Naive thymus-derived CD4-positive, alpha-beta T cell (primary cell): Measurements from ENCODE around the gene ALAS1. TPM values are rescaled to one million over a fixed set of nuclear protein-coding genes. Genes with fewer than 3 reads are reported as not detected.
A peak's percentile ranks its signal among the peaks of the same experiment; 100 is the strongest.

ENCODE experiments used
- ATAC-seq: fragments of 150-1000 bp; cut with Tn5 transposase; 2 replicates; pipeline ENCODE4 v1.10.0; 2021; ENCODE audit warnings: mild to moderate bottlenecking, moderate library complexity
- CTCF ChIA-PET: fragments of 350-600 bp; sonication (Branson Sonifier 250); formaldehyde crosslinking; loops from one replicate; lab custom pipeline; 2021; ENCODE audit warnings: antibody characterized with exemption; lab: Charles Lee
- POLR2A ChIA-PET: fragments of 350-600 bp; sonication (Branson Sonifier 250); formaldehyde crosslinking; loops from one replicate; lab custom pipeline; 2021; ENCODE audit warnings: antibody characterized with exemption, inconsistent platforms; lab: Charles Lee
- DNase-seq, 9 donors: peaks; one replicate each; pipeline versions ENCODE4 v3.0.0 to v3.0.0-alpha.2; 2020 to 2022; ENCODE audit warnings: mixed read lengths in 1 of 9
- H3K27ac ChIP-seq: one replicate; pipeline ENCODE4 v1.7.0; 2013; ENCODE audit warnings: mild to moderate bottlenecking, low read depth, low read length, moderate library complexity
- H3K27me3 ChIP-seq, 2 donors: one replicate each; pipeline ENCODE4 v1.7.0; 2013; ENCODE audit warnings: low read length in 2 of 2, mild to moderate bottlenecking in 2 of 2, moderate library complexity in 2 of 2; ENCODE audit not compliant: control insufficient read depth in 2 of 2, insufficient read depth in 2 of 2
- H3K36me3 ChIP-seq, 3 experiments: 1 replicate in 2 of 3; 2 replicates in 1 of 3; pipeline ENCODE4 v1.7.0; 2013; ENCODE audit warnings: low read length in 3 of 3, mild to moderate bottlenecking in 3 of 3, moderate library complexity in 1 of 3; ENCODE audit not compliant: insufficient read depth in 3 of 3, control insufficient read depth in 2 of 3
- H3K4me1 ChIP-seq, 2 donors: one replicate each; pipeline ENCODE4 v1.7.0; 2013; ENCODE audit warnings: low read length in 2 of 2, mild to moderate bottlenecking in 2 of 2, moderate library complexity in 1 of 2; ENCODE audit not compliant: control insufficient read depth in 2 of 2, insufficient read depth in 2 of 2
- H3K4me3 ChIP-seq: 2 replicates; pipeline ENCODE4 v1.7.0; 2013; ENCODE audit warnings: mild to moderate bottlenecking, low read length
- H3K9me3 ChIP-seq, 3 experiments: 1 replicate in 2 of 3; 2 replicates in 1 of 3; pipeline ENCODE4 v1.7.0; 2013; ENCODE audit warnings: low read length in 3 of 3; ENCODE audit not compliant: control insufficient read depth in 2 of 3
- H3K27ac Mint-ChIP-seq, 9 donors: one replicate each; pipeline ENCODE4 v1.8.0; 2020 to 2022; ENCODE audit warnings: mixed read lengths in 9 of 9, mild to moderate bottlenecking in 8 of 9, moderate library complexity in 5 of 9, inconsistent platforms in 2 of 9
- H3K27me3 Mint-ChIP-seq, 5 donors: one replicate each; pipeline ENCODE4 v1.8.0; 2021 to 2022; ENCODE audit warnings: mixed read lengths in 5 of 5, mild to moderate bottlenecking in 1 of 5
- H3K36me3 Mint-ChIP-seq, 5 donors: one replicate each; pipeline ENCODE4 v1.8.0; 2020 to 2022; ENCODE audit warnings: mixed read lengths in 5 of 5, mild to moderate bottlenecking in 3 of 5, inconsistent platforms in 1 of 5
- H3K4me1 Mint-ChIP-seq, 7 donors: one replicate each; pipeline ENCODE4 v1.8.0; 2020 to 2022; ENCODE audit warnings: mixed read lengths in 7 of 7, mild to moderate bottlenecking in 3 of 7, inconsistent platforms in 1 of 7
- H3K4me3 Mint-ChIP-seq, 10 donors: one replicate each; pipeline ENCODE4 v1.8.0; 2020 to 2022; ENCODE audit warnings: mild to moderate bottlenecking in 10 of 10, mixed read lengths in 10 of 10, moderate library complexity in 6 of 10, inconsistent platforms in 2 of 10
- H3K9me3 Mint-ChIP-seq, 11 donors: one replicate each; pipeline ENCODE4 v1.8.0; 2020 to 2022; ENCODE audit warnings: mixed read lengths in 11 of 11, mild to moderate bottlenecking in 4 of 11, inconsistent platforms in 1 of 11, moderate library complexity in 1 of 11
- intact Hi-C, 2 donors: fragments of 100-400 bp; cut with micrococcal nuclease; formaldehyde crosslinking; loops; one replicate each; pipeline ENCODE4 v1.15.1; 2023
- polyA plus RNA-seq, 2 donors: library from polyadenylated mRNA; unstranded; fragments of 300-500 nt; fragmentation: Illumina TruSeq; gene quantifications; one replicate each; pipeline ENCODE4 v1.2.3, GENCODE V29; 2021
- total RNA-seq, 6 experiments: library from RNA in 5 of 6; stranded (reverse) in 5 of 6; gene quantifications; 1 replicate in 5 of 6; 2 replicates in 1 of 6; pipeline ENCODE4 v1.2.3 and lab custom pipeline; 2021 to 2026

The ALAS1 gene
- total and polyA plus RNA-seq, 7 experiments from 2014 or later, result 12.6 to 74.3 (median 27.4) TPM

DNA sequence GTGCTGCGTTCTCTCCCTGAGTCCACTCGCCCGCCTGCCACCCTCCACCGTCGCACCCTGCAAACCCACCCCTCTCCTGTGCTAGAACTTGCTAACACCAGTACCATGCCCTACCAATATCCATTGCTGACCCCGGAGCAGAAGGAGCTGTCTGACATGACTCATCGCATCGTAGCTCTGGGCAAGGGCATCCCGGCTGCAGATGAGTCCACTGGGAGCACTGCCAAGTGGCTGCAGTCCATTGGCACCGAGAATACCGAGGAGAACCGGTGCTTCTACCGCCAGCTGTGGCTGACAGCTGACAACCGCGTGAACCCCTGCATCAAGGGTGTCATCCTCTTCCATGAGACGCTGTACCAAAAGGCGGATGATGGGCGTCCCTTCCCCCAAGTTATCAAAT is 4.9 kb upstream of the ALAS1 start:
- Histone ChIP-seq H3K4me1 (peaks cover 7 to 10% of the 10 kb centered on the region in 2 donors), H3K4me3 (no peak overlapping the region), H3K36me3 (peaks cover 0 to 2% (median 0%) of the 10 kb centered on the region in 3 experiments), H3K27ac (no peak overlapping the region), H3K9me3 (no peaks in the 10 kb centered on the region), H3K27me3 (no peaks in the 10 kb centered on the region)
- Mint-ChIP-seq H3K27ac (peak overlapping the region in 1 of 9 donors; percentile 51), H3K4me3 (no peak overlapping the region), H3K36me3 (no peaks in the 10 kb centered on the region), H3K4me1 (peaks cover 7 to 36% (median 14%) of the 10 kb centered on the region in 7 donors), H3K27me3 (peaks cover 0 to 2% (median 0%) of the 10 kb centered on the region in 5 donors), H3K9me3 (no peaks in the 10 kb centered on the region)
- ATAC-seq (no peak), DNase-seq (no peak)
- intact Hi-C loops, result no loop called here
- POLR2A ChIA-PET, result no interaction called here
- CTCF ChIA-PET, result no interaction called here

- Histone ChIP-seq H3K4me1 (peaks cover 17 to 18% of the 10 kb centered on the region in 2 donors), H3K36me3 (peaks cover 0 to 6% (median 0%) of the 10 kb centered on the region in 3 experiments), H3K27me3 (no peaks in the 10 kb centered on the region), H3K27ac (no peak overlapping the region), H3K4me3 (no peak overlapping the region), H3K9me3 (no peaks in the 10 kb centered on the region)
- ATAC-seq (no peak), DNase-seq (no peak)
- Mint-ChIP-seq H3K9me3 (no peaks in the 10 kb centered on the region), H3K36me3 (peaks cover 0 to 12% (median 0%) of the 10 kb centered on the region in 5 donors), H3K4me3 (no peak overlapping the region), H3K27ac (peak overlapping the region in 1 of 9 donors; percentile 59), H3K4me1 (peaks cover 17 to 36% (median 27%) of the 10 kb centered on the region in 7 donors), H3K27me3 (peaks cover 0 to 2% (median 0%) of the 10 kb centered on the region in 5 donors)
- ChIA-PET POLR2A (no interaction called here), CTCF (no interaction called here)
- intact Hi-C loops, result loop anchor here (5.0 kb wide), 4 partner anchors 137 to 217 kb away; partner anchors contain the start of genes ABHD14A (in 1 of the 2), DUSP7 (in 1 of the 2) and RPL29 (in 1 of the 2)
Observed at GRCh38 chr3:52194485-52195290, 3.3 kb upstream of the ALAS1 start.

DNA sequence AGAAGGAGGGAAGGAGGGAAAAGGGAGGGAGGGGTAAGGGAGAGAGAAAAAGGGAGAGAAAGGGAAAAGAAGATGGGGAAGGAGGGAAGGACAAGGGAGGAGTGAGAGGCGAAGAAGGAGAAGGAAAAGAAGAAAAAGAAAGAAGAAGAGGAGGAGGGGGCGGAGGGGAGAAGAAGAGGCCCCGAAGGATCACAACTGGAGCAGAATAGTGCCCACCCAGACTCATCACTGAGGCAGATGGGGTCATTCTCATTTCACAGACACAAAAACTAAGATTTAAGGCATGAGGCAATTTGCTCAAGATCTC is 2.7 kb upstream of the ALAS1 start:
- Histone ChIP-seq H3K4me3 (no peak overlapping the region), H3K27me3 (no peaks in the 10 kb centered on the region), H3K27ac (no peak overlapping the region), H3K9me3 (no peaks in the 10 kb centered on the region), H3K36me3 (peaks cover 0 to 6% (median 0%) of the 10 kb centered on the region in 3 experiments), H3K4me1 (peaks cover 19 to 22% of the 10 kb centered on the region in 2 donors)
- peaks cover 17 to 35% (median 30%) of the 10 kb centered on the region in 7 donors for H3K4me1 Mint-ChIP-seq
- H3K36me3 Mint-ChIP-seq, result peaks cover 0 to 14% (median 0%) of the 10 kb centered on the region in 5 donors
- intact Hi-C loops, result loop anchor here (5.0 kb wide), 4 partner anchors 138 to 218 kb away; partner anchors contain the start of genes ABHD14A (in 1 of the 2), DUSP7 (in 1 of the 2) and RPL29 (in 1 of the 2)
- H3K27ac Mint-ChIP-seq, result no peak overlapping the region
- peaks cover 0 to 2% (median 0%) of the 10 kb centered on the region in 5 donors for H3K27me3 Mint-ChIP-seq
- DNase-seq (no peak), ATAC-seq (no peak)
- CTCF ChIA-PET, result no interaction called here
- no peaks in the 10 kb centered on the region for H3K9me3 Mint-ChIP-seq
- POLR2A ChIA-PET, result interaction anchor here (0.7 kb wide), 1 partner anchor 9 kb away, joined by 4 read pairs; no protein-coding TSS in a partner anchor
- no peak overlapping the region for H3K4me3 Mint-ChIP-seq

DNA sequence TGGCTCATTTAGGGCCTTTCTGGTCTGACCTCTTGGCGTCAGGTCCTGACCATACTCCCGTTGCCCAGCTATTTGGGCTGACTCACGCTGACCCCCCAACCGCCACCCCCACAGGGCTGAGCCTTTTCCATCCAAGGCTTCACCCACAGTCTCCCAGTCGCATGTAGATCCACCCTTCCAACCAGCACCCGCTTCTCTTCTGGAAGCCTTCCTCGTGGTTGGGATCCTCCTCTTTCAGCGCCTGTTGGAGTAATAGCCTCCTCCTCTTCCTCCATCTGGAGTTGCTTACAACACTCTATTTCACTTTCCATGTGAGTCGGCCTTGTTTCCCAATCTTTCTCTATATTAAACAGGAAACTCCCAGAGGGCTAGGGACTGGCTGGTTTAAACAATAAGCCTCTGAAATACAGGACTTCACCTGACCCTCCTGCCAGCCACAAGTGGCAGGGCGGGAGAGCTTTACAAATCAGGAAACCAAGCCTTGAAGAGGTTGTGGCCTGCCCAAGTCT is 2.1 kb upstream of the ALAS1 start:
- no peaks in the 10 kb centered on the region for H3K9me3 ChIP-seq
- H3K27me3 ChIP-seq, result no peaks in the 10 kb centered on the region
- H3K4me1 ChIP-seq, result peaks cover 23 to 25% of the 10 kb centered on the region in 2 donors
- CTCF ChIA-PET, result interaction anchor here (1.1 kb wide), 1 partner anchor 21 kb away, joined by 3 read pairs; no protein-coding TSS in a partner anchor
- intact Hi-C loops, result loop anchor here (5.0 kb wide), 4 partner anchors 139 to 219 kb away; partner anchors contain the start of genes ABHD14A (in 1 of the 2), DUSP7 (in 1 of the 2) and RPL29 (in 1 of the 2)
- H3K36me3 Mint-ChIP-seq, result peaks cover 0 to 17% (median 1%) of the 10 kb centered on the region in 5 donors
- H3K9me3 Mint-ChIP-seq, result no peaks in the 10 kb centered on the region
- H3K27me3 Mint-ChIP-seq, result peaks cover 0 to 2% (median 0%) of the 10 kb centered on the region in 5 donors
- H3K4me1 Mint-ChIP-seq, result peaks cover 18 to 39% (median 35%) of the 10 kb centered on the region in 7 donors
- H3K27ac Mint-ChIP-seq, result peak overlapping the region in 3 of 9 donors; percentile 25 to 88 (median 58)
- POLR2A ChIA-PET, result interaction anchor here (0.7 to 1.3 kb wide), 3 partner anchors 8 to 44 kb away, joined by 3 to 4 read pairs (median 3); no protein-coding TSS in a partner anchor
- no peak overlapping the region for H3K4me3 ChIP-seq
- ATAC-seq (no peak), DNase-seq (no peak)
- H3K36me3 ChIP-seq, result peaks cover 0 to 6% (median 0%) of the 10 kb centered on the region in 3 experiments
- H3K27ac ChIP-seq, result no peak overlapping the region
- no peak overlapping the region for H3K4me3 Mint-ChIP-seq

DNA sequence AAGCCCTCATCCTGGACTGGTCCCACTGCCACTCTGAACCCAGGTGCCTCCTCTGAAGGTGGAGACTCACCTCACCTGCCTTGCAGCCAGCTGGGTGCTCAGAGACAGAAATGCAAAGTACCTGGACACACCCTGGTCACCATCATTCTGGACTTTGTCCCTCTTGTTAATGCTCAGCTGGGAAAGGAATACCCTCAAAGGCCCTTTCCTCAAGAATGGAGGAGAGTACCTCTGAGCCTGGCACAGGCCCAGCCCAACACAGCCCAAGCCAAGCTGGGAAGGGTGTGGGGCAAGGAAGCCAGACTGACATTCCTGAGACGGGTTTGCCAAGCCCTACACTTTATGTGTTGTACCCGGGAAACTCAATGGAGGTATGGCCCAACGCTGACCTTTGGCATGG is 983 bp upstream of the ALAS1 start:
- H3K36me3 Mint-ChIP-seq, result peaks cover 0 to 24% (median 8%) of the 10 kb centered on the region in 5 donors
- no peak for ATAC-seq
- Histone ChIP-seq H3K27ac (peak overlapping the region; percentile 94), H3K36me3 (peaks cover 0 to 12% (median 0%) of the 10 kb centered on the region in 3 experiments), H3K9me3 (no peaks in the 10 kb centered on the region), H3K27me3 (no peaks in the 10 kb centered on the region), H3K4me1 (peaks cover 25 to 30% of the 10 kb centered on the region in 2 donors), H3K4me3 (no peak overlapping the region)
- peaks cover 28 to 50% (median 46%) of the 10 kb centered on the region in 7 donors for H3K4me1 Mint-ChIP-seq
- no peaks in the 10 kb centered on the region for H3K9me3 Mint-ChIP-seq
- ChIA-PET POLR2A (interaction anchor here (0.7 to 1.7 kb wide), 11 partner anchors 20 to 222 kb away, joined by 3 to 8 read pairs (median 3); partner anchors contain the start of genes ABHD14A, DUSP7 and POC1A), CTCF (interaction anchor here (1.1 to 1.4 kb wide), 3 partner anchors 20 to 215 kb away, joined by 3 to 5 read pairs (median 4); no protein-coding TSS in a partner anchor)
- no peak for DNase-seq
- intact Hi-C loops, result loop anchor here (5.0 kb wide), 4 partner anchors 140 to 220 kb away; partner anchors contain the start of genes ABHD14A (in 1 of the 2), DUSP7 (in 1 of the 2) and RPL29 (in 1 of the 2)
- peak overlapping the region in 7 of 9 donors; percentile 60 to 95 (median 93) for H3K27ac Mint-ChIP-seq
- H3K27me3 Mint-ChIP-seq, result peaks cover 0 to 2% (median 0%) of the 10 kb centered on the region in 5 donors
- peak overlapping the region in 5 of 10 donors; percentile 85 to 98 (median 96) for H3K4me3 Mint-ChIP-seq

- peaks cover 30 to 53% (median 48%) of the 10 kb centered on the region in 7 donors for H3K4me1 Mint-ChIP-seq
- peaks cover 25 to 30% of the 10 kb centered on the region in 2 donors for H3K4me1 ChIP-seq
Observed at GRCh38 chr3:52197499-52197841, 490 bp upstream of the ALAS1 start.

More at GRCh38 chr3:52197499-52197841, 490 bp upstream of the ALAS1 start:
- Mint-ChIP-seq H3K36me3 (peaks cover 0 to 25% (median 10%) of the 10 kb centered on the region in 5 donors), H3K9me3 (no peaks in the 10 kb centered on the region), H3K27me3 (peaks cover 0 to 1% (median 0%) of the 10 kb centered on the region in 5 donors), H3K27ac (peak overlapping the region; percentile 72 to 95 (median 93)), H3K4me3 (peak overlapping the region; percentile 85 to 98 (median 96))
- intact Hi-C loops, result loop anchor here (5.0 kb wide), 4 partner anchors 140 to 220 kb away; partner anchors contain the start of genes ABHD14A (in 1 of the 2), DUSP7 (in 1 of the 2) and RPL29 (in 1 of the 2)
- CTCF ChIA-PET, result interaction anchor here (1.2 to 1.4 kb wide), 2 partner anchors 23 to 215 kb away, joined by 4 to 5 read pairs; no protein-coding TSS in a partner anchor
- peaks cover 0 to 17% (median 0%) of the 10 kb centered on the region in 3 experiments for H3K36me3 ChIP-seq
- peak overlapping the region; percentile 94 for H3K27ac ChIP-seq
- DNase-seq (no peak), ATAC-seq (no peak)
- H3K9me3 ChIP-seq, result no peaks in the 10 kb centered on the region
- no peaks in the 10 kb centered on the region for H3K27me3 ChIP-seq
- peak overlapping the region; percentile 80 for H3K4me3 ChIP-seq
- POLR2A ChIA-PET, result interaction anchor here (0.7 to 1.7 kb wide), 9 partner anchors 19 to 223 kb away, joined by 3 to 8 read pairs (median 3); partner anchors contain the start of genes ABHD14A, DUSP7 and POC1A
